IPS DF 19.7 (cell line): Measurements from ENCODE around the gene HACL1.

Experiments
- DNase-seq: peaks from one replicate; pipeline ENCODE4 v3.0.0-alpha.2; 2013; ENCODE audit warnings: low read depth, low spot score

Gene HACL1

DNA sequence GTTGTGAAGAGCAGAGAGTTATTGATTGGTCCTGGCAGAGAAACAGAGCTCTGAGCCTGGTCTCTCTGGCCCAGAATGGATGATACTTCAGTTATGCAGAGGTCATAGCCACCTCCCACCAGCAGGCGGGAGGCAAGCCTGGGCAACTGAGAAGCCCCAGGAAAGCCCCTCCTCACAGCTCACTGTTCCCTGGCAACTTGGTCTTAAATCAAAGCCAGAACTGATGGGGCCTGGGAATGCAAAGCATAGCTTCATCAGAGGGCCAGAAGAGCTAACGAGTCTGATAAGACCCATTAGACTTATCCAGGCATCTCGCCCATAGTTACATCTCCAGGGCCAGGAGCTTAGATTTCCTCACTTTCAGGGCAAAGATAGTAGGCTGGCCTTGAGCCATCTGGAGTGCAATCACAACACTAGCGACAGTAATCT, 74.3 kb downstream of the HACL1 start:
- peak; percentile 40 for DNase-seq

DNA sequence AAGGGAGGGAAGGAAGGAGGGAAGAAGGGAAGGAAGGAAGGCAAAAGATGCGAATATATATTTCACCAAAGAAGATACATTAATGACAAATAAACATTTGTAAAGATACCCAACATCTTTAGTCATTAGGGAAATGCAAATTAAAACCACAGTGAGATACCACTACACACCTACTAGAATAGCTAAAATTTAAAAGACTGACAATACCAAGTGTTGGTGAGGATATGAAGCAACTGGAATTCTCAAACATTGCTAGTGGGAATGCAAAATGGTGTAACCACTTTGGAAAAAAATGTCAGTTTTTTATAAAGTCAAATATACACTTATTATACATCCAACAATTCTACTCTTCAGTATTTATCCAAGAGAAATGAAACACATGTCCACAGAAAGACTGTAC, 75.6 kb downstream of the HACL1 start:
- no peak for DNase-seq

DNA sequence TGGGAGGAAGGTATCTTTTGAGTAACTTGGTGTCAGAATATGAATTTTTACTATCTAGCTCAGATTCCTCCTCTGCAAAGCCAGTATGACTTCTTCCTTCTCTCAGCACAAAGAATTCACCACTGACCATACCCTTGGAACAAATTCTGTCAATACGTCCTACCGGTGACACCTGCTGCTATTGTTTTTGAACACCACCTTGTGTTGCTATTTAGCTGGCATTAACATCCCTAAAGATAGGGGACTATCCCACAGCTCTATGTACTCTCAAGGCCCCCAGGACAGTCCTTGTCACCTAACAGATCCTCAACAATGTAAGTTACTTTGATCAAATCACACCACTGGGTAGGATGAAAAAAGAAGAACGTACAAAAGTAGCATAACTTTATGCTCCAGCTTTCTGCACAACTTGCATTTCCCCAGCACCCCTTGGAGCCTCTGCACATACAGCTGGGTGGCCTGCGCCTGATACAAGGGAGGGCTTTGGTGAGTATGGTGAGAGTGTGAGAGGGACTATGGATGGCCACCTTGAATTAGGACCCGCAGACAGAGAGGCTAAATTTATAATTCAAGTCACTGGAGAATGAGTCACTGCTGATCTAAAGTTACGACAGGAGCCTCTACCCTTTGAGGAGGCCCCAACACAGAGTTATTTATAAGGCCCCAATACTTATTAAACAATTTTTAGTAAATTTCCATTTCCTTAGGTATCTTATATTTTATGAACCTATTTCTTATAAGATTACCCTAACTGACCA, 77.5 kb downstream of the HACL1 start:
- no peak for DNase-seq

DNA sequence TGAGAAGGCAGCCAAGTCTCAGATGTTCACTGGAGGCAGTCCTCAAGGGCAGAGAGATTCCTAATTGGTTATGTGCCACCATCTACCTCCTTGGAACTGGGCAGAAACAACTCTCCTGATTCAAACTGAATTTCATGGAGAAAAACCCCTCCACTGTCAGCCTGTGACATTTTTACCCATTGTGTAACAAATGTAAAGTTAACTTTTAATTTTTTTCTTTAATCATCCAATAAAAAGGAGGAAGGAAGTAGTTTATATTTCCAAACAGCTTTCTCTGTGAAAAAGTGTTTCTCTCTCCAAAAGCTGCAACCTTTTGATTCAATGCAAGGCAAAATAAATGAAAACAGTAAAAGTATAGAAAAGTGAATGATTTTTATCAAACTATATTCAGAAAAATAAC, 79.4 kb downstream of the HACL1 start:
- no peak for DNase-seq

DNA sequence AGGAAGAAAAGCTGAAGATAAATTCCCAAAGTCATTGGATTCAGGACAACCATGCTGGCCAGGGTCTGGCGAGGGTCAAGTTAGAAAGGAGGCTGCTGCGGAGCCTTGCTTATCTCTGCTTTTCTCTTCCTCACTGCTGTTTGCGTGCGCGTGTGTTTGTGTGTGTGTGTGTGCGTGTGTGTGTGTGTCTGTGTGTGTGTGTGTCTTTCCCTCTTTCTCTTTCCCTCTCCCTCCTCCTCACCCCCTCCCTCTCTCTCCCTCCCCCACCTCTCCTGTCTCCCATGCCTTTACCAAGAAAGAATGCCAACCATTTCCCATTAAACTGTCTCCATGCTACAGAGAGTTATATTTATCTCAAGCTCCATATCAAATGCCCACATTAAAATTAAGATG, 79.8 kb downstream of the HACL1 start, which contains the start of gene COLQ:
COLQ (minus strand) TSS at position 134 of the 393 bp plus-strand sequence; CDS start at position 53, 81 bp downstream.
- no peak for DNase-seq

DNA sequence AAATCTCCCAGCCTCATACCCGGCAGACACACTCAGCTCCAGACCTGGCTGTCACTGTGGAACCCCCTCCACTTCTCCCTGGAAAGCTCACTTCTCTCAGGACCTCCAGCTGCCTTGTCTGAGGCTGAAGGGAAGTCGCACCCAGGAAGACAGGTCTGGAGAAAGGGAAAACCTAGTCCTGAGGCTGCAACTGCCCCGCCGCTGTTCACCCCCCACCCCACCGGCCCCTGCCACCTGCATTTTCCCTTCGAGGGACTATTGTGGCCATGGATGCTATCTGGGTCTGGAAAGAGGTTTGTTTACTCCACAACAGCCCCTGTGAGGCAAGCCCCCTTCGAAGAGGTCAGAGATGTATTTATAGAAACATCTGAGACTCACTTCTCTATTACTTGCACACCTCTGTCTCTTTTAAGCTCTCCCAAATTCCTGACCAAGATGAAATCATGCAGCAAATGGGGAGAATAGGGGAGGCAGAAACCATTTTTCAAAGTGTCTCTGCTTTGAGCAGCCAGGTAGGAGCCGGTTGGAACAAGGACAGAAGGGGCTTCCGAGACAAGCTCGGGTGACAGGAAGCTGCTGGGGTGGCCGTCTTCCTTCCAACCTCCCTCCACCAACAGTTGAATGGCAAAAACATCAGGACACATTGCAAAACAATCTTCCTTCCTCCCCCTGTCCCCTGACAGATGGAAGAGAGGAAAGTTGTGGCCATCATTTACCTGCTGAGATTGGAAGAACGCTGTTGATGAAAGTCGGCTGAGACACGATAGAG, 80.4 kb downstream of the HACL1 start:
- no peak for DNase-seq

DNA sequence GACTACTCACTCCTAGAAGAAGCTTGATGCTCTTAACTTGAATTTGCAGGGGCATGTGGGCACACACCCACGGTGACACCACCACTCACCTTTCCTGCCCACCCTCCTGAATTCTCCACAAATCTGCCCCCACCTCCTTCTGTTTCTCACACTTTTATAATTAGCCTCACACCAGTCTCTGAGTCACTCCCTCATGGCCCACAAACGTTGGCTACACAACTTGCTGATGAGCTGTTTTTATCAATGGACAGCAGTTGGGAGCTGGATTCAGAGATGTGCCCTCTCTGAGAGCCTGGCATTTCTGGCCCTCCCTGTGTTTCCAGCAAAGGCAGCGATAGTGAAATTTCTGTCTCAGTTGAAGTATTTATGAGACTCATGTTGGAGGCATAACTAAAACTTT, 81.2 kb downstream of the HACL1 start:
- DNase-seq = no peak

DNA sequence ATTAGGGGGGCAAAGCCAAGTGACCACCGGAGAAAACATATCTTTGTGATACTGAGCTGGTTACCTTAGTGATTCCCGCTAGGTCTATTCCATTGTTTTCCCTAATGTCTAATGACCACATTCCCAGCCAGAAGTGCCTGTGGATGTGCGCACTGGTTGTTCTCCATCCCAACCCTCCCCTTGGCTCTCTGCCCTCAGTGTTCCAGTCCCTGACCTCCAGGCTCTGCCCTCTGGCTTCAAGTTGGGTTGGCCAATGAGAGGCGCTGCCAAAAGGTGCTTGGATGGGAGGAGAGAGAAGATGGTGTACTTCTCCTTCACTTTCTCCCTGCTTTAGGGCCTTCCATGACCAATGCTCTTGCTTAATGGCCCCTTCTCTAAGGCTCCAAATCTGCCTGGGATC, 82.3 kb downstream of the HACL1 start:
- DNase-seq = no peak

DNA sequence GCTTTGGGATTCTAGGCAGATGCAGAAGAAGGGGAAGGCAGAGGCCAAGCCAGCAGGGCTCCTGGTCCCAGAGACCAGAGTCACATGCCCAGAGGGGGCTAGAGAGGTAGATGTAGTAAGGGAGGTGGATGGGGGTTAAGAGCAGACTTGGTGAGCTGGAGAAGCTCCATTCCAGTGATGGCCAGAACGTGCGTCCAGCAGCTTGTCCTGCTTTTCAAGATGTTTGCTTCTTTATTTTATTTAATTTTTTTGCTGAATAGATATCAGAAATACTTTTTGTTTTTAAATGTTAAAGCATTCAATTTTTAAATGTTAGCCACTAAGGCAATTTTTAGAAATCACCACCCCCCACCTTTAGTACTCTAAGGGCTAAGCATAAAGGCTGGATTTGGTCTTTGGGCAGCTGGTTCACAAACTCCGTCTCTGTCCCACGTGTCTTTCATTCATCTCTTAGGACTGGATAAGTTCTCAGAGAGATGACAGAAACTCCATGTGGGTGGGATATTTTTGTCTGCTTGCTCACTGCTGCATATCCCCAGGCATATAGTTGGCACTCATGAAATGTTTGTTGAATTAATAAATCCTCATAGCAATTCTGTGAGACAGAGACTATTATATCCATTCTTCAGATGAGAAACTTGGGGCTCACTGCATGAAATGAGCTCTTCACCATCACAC, 86.6 kb downstream of the HACL1 start:
- no peak for DNase-seq

DNA sequence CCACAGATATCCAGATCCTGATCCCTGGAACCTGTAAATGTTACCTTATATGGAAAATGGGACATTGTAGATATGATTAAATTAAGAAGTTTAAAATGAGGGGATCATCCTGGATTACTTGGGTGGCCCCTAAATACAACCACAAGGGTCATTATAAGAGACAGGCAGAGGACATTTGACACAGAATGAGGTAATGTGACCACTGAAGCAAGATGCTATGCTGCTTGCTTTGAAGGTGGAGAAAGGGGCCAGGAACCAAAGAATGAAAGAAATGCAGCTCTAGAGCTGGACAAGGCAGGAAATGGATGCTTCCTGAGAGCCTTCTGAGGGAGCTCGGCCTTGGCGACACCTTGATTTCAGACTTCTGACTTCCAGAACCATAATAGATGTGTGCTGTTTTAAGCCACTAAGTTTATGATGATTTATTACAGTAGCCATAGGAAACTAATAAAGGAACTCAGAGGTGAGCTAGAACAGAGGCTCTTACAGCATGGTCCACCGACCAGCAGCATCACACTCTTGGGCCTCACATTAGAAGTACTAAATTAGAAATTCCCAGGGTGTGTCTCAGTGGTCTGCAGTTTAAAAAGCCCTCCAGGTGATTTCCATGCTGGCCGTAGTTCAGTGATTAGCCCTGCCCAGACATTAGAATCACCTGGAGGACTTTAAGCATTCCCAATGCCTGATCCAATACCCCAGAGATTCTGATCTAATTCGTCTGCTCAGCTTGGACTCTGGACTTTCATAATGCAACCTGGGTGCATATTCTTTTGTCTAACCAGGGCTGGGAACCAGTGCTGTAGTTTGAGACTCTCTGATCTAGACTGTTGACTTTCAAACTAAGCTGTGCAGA, 87.3 kb downstream of the HACL1 start:
- no peak for DNase-seq

DNA sequence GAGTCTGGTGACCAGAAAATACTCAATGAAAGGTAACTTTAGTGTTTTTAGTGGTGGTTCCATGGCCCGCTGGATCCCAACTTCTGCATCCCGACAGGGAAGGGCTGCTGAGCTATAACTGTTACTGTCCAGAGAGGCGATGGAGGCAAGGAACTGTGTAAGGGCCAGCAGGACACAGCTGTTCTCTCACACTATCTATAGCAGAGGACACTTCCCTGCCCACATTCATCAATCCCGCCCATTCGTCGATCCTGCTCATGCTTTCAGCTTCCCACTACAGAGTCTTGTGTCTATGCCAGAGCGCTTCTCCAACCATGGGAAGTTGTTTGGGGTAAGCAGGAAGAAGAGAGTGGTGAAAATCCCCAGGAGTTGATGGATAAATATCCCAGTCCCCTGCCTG, 88.3 kb downstream of the HACL1 start:
- DNase-seq = no peak

DNA sequence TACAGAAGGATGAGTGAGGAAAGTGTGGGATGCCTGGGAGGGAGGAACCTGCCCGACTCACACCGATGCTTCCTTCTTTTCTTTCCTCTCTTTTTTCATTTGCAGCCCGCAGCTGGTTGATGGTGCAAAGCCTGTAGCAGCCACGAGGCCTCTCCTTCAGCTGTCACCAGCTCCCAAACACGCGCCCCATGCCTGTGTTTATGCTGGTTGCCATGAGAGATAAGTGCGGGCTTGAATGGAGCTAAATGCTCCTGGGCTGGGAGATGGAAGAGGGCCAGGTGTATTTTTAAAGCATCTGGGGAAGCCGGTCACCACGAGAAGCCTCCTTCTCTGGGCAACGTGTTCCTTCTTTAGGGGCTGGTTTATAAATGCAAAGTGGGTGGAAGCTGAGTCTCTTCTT, 89.2 kb downstream of the HACL1 start:
- no peak for DNase-seq

DNA sequence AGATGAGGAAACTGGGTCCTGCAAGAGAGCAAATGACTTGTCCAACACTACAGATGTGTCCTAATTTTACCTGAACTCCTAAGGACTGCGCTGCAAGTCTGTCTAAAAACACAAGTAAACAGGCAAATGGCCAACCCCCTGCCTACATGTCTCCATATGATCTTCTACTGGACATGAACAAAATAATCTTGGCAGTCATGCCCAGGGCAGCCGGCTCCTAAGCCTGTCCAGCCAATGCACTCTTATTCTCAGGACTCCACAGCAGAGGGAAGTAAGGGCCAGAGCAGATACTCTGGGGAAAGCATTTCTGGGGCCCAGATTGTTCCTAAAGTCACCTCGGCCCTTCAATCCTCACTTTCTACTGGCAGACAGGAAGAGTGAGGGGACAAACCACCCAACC, 90.2 kb downstream of the HACL1 start:
- DNase-seq = no peak
